ENCODE results near the gene CFAP65. TPM values are rescaled to one million over a fixed set of nuclear protein-coding genes. Genes with fewer than 3 reads are reported as not detected.

Gene CFAP65
- total and polyA plus RNA-seq, 12 donors, result not detected

GRCh38 chr2:218953366-218953954, 87.9 kb downstream of the CFAP65 start:
- ATAC-seq (no peak), DNase-seq (no peak)
- TF ChIP-seq, protein P1, sequence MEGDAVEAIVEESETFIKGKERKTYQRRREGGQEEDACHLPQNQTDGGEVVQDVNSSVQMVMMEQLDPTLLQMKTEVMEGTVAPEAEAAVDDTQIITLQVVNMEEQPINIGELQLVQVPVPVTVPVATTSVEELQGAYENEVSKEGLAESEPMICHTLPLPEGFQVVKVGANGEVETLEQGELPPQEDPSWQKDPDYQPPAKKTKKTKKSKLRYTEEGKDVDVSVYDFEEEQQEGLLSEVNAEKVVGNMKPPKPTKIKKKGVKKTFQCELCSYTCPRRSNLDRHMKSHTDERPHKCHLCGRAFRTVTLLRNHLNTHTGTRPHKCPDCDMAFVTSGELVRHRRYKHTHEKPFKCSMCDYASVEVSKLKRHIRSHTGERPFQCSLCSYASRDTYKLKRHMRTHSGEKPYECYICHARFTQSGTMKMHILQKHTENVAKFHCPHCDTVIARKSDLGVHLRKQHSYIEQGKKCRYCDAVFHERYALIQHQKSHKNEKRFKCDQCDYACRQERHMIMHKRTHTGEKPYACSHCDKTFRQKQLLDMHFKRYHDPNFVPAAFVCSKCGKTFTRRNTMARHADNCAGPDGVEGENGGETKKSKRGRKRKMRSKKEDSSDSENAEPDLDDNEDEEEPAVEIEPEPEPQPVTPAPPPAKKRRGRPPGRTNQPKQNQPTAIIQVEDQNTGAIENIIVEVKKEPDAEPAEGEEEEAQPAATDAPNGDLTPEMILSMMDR (IDR thresholded peaks at IDR 0.05), result no peak
- intact Hi-C loops (cut with DNase I), result no loop called here
- Histone ChIP-seq H3K36me3 (no peaks in the 10 kb centered on the region), H3K4me1 (no peaks in the 10 kb centered on the region), H3K9me3 (no peaks in the 10 kb centered on the region), H3K27me3 (peaks cover 0 to 93% (median 70%) of the 10 kb centered on the region in 7 donors), H3K27ac (no peak overlapping the region), H3K4me3 (no peak overlapping the region)
- 66% methylated on average over 18 of the region's 18 CpGs for WGBS, 2 donors

Small RNAs within 50 kb of the gene (microRNA-seq; reads per million reads assigned to microRNA genes)
- gene MIR3131 (0 reads per million in 2 donors), gene MIR375 (28.7 to 472 reads per million in 2 donors)

Other genes with a start within 250 kb of the CFAP65 start
- under 1 TPM in 3 of 10 donors, not detected in 7; 0.09 to 0.19 (median 0.15) TPM for gene PRKAG3, start 209.7 kb downstream of the CFAP65 start, total RNA-seq
- gene PRKAG3, start 209.7 kb downstream of the CFAP65 start, polyA plus RNA-seq, result under 1 TPM in 1 of 2 donors, not detected in 1; 0.03 TPM
- 1 to 10 TPM in 3 of 10 donors, under 1 TPM in 7; 0.15 to 2.9 (median 0.67) TPM for gene WNT6, start 181.7 kb downstream of the CFAP65 start, total RNA-seq
- 1 to 10 TPM; 1.1 to 3.0 TPM for gene WNT6, start 181.7 kb downstream of the CFAP65 start, polyA plus RNA-seq
- gene WNT10A, start 160.7 kb downstream of the CFAP65 start, total RNA-seq, result under 1 TPM in 2 of 10 donors, not detected in 8; 0.28 to 0.56 TPM
- under 1 TPM; 0.01 to 0.07 TPM for gene WNT10A, start 160.7 kb downstream of the CFAP65 start, polyA plus RNA-seq
- gene CDK5R2, start 81.8 kb downstream of the CFAP65 start, total RNA-seq, result under 1 TPM in 1 of 10 donors, not detected in 9; 0.09 TPM
- gene CDK5R2, start 81.8 kb downstream of the CFAP65 start, polyA plus RNA-seq, result not detected
- gene FEV, start 56.3 kb downstream of the CFAP65 start, total RNA-seq, result not detected
- gene FEV, start 56.3 kb downstream of the CFAP65 start, polyA plus RNA-seq, result not detected
- not detected for gene CRYBA2, start 48.1 kb downstream of the CFAP65 start, total RNA-seq
- gene CRYBA2, start 48.1 kb downstream of the CFAP65 start, polyA plus RNA-seq, result not detected
- under 1 TPM in 1 of 10 donors, not detected in 9; 0.16 TPM for gene IHH, start 19.4 kb upstream of the CFAP65 start, total RNA-seq
- under 1 TPM in 1 of 2 donors, not detected in 1; 0.03 TPM for gene IHH, start 19.4 kb upstream of the CFAP65 start, polyA plus RNA-seq
- 10 to 100 TPM in 1 of 10 donors, 1 to 10 TPM in 9; 4.7 to 12.0 (median 7.1) TPM for gene NHEJ1, start 119.3 kb upstream of the CFAP65 start, total RNA-seq
- gene NHEJ1, start 119.3 kb upstream of the CFAP65 start, polyA plus RNA-seq, result 1 to 10 TPM; 3.8 to 9.6 TPM
- gene SLC23A3, start 128.5 kb upstream of the CFAP65 start, total RNA-seq, result 1 to 10 TPM in 2 of 10 donors, under 1 TPM in 8; 0.30 to 2.1 (median 0.47) TPM
- gene SLC23A3, start 128.5 kb upstream of the CFAP65 start, polyA plus RNA-seq, result 1 to 10 TPM in 1 of 2 donors, under 1 TPM in 1; 0.28 to 1.8 TPM
- 10 to 100 TPM; 52.5 to 80.6 (median 63.6) TPM for gene CNPPD1, start 135.4 kb upstream of the CFAP65 start, total RNA-seq
- gene CNPPD1, start 135.4 kb upstream of the CFAP65 start, polyA plus RNA-seq, result 10 to 100 TPM; 35.5 to 84.7 TPM
- 10 to 100 TPM; 24.1 to 47.3 (median 30.6) TPM for gene RETREG2, start 136.8 kb upstream of the CFAP65 start, total RNA-seq
- 10 to 100 TPM; 11.3 to 39.0 TPM for gene RETREG2, start 136.8 kb upstream of the CFAP65 start, polyA plus RNA-seq
- 10 to 100 TPM; 11.5 to 19.2 (median 16.4) TPM for gene ZFAND2B, start 165.3 kb upstream of the CFAP65 start, total RNA-seq
- 10 to 100 TPM; 22.1 to 40.8 TPM for gene ZFAND2B, start 165.3 kb upstream of the CFAP65 start, polyA plus RNA-seq
- gene ABCB6, start 177.4 kb upstream of the CFAP65 start, total RNA-seq, result 10 to 100 TPM in 9 of 10 donors, 1 to 10 TPM in 1; 9.8 to 31.0 (median 14.8) TPM
- 10 to 100 TPM; 31.0 to 34.0 TPM for gene ABCB6, start 177.4 kb upstream of the CFAP65 start, polyA plus RNA-seq
- 100 to 1,000 TPM in 1 of 10 donors, 10 to 100 TPM in 9; 64.5 to 103 (median 76.4) TPM for gene ATG9A, start 188.1 kb upstream of the CFAP65 start, total RNA-seq
- gene ATG9A, start 188.1 kb upstream of the CFAP65 start, polyA plus RNA-seq, result 10 to 100 TPM; 14.1 to 79.4 TPM
- 10 to 100 TPM; 16.4 to 36.8 (median 25.5) TPM for gene ANKZF1, start 188.3 kb upstream of the CFAP65 start, total RNA-seq
- 10 to 100 TPM; 12.7 to 44.7 TPM for gene ANKZF1, start 188.3 kb upstream of the CFAP65 start, polyA plus RNA-seq
- gene GLB1L, start 203.9 kb upstream of the CFAP65 start, total RNA-seq, result 1 to 10 TPM; 1.6 to 5.2 (median 2.6) TPM
- 1 to 10 TPM; 1.5 to 2.1 TPM for gene GLB1L, start 203.9 kb upstream of the CFAP65 start, polyA plus RNA-seq
- gene STK16, start 204.0 kb upstream of the CFAP65 start, total RNA-seq, result 10 to 100 TPM; 14.6 to 23.1 (median 19.7) TPM
- 10 to 100 TPM; 12.9 to 26.7 TPM for gene STK16, start 204.0 kb upstream of the CFAP65 start, polyA plus RNA-seq
- not detected for gene TUBA4B, start 211.7 kb upstream of the CFAP65 start, total RNA-seq
- gene TUBA4B, start 211.7 kb upstream of the CFAP65 start, polyA plus RNA-seq, result not detected
- gene TUBA4A, start 212.4 kb upstream of the CFAP65 start, total RNA-seq, result 100 to 1,000 TPM in 7 of 10 donors, 10 to 100 TPM in 3; 76.0 to 245 (median 145) TPM
- gene TUBA4A, start 212.4 kb upstream of the CFAP65 start, polyA plus RNA-seq, result 100 to 1,000 TPM in 1 of 2 donors, 10 to 100 TPM in 1; 61.0 to 341 TPM
- 10 to 100 TPM; 55.6 to 87.6 (median 83.1) TPM for gene DNAJB2, start 237.8 kb upstream of the CFAP65 start, total RNA-seq
- gene DNAJB2, start 237.8 kb upstream of the CFAP65 start, polyA plus RNA-seq, result 100 to 1,000 TPM in 1 of 2 donors, 10 to 100 TPM in 1; 76.9 to 148 TPM